HEK293T (cell line): Measurements from ENCODE around the gene RASA2.

ENCODE experiments used
- CTCF ChIA-PET: fragments of 350-600 bp; formaldehyde crosslinking; extraction: SDS; loops from one replicate; lab custom pipeline; 2021; ENCODE audit warnings: antibody characterized with exemption, inconsistent platforms; lab: Yijun Ruan, JAX
- POLR2A ChIA-PET: fragments of 350-600 bp; formaldehyde crosslinking; extraction: SDS; loops from one replicate; lab custom pipeline; 2020; ENCODE audit warnings: antibody characterized with exemption, inconsistent platforms; lab: Yijun Ruan, JAX
- DNase-seq: peaks from one replicate; pipeline ENCODE4 v3.0.0; 2012; ENCODE audit warnings: mixed read lengths; ENCODE audit errors: extremely low spot score
- ARNT ChIP-seq: fragments of 450-650 bp; IDR thresholded peaks from 2 replicates; pipeline ENCODE4 v1.6.1; 2017; ENCODE audit warnings: mild to moderate bottlenecking
- CTBP1 ChIP-seq: fragments of 450-650 bp; IDR thresholded peaks from 2 replicates; pipeline ENCODE4 v1.6.1; 2016; ENCODE audit warnings: borderline replicate concordance
- ELF4 ChIP-seq: fragments of 450-650 bp; IDR thresholded peaks from 2 replicates; pipeline ENCODE4 v1.6.1; 2017; ENCODE audit warnings: antibody characterized with exemption
- FOXA1 ChIP-seq: fragments of 450-650 bp; IDR thresholded peaks from 2 replicates; pipeline ENCODE4 v1.6.1; 2016; ENCODE audit warnings: mild to moderate bottlenecking
- FOXK2 ChIP-seq: fragments of 450-650 bp; IDR thresholded peaks from 2 replicates; pipeline ENCODE4 v1.6.1; 2016; ENCODE audit warnings: mild to moderate bottlenecking
- FOXM1 ChIP-seq: fragments of 450-650 bp; IDR thresholded peaks from 2 replicates; pipeline ENCODE4 v1.6.1; 2017; ENCODE audit warnings: mild to moderate bottlenecking, borderline replicate concordance
- HDGF ChIP-seq: fragments of 450-650 bp; IDR thresholded peaks from 2 replicates; pipeline ENCODE4 v1.6.1; 2017; ENCODE audit warnings: antibody characterized with exemption, borderline replicate concordance
- L3MBTL2 ChIP-seq: fragments of 450-650 bp; conservative IDR thresholded peaks from 2 replicates; pipeline ENCODE4 v1.6.1; 2016; ENCODE audit warnings: mild to moderate bottlenecking
- LEF1 ChIP-seq: fragments of 450-650 bp; IDR thresholded peaks from 2 replicates; pipeline ENCODE4 v1.6.1; 2017; ENCODE audit warnings: mild to moderate bottlenecking, borderline replicate concordance
- NFRKB ChIP-seq: fragments of 450-650 bp; IDR thresholded peaks from 2 replicates; pipeline ENCODE4 v1.6.1; 2016; ENCODE audit warnings: mild to moderate bottlenecking, moderate library complexity
- PKNOX1 ChIP-seq: fragments of 450-650 bp; IDR thresholded peaks from 2 replicates; pipeline ENCODE4 v1.6.1; 2016
- SP1 ChIP-seq: fragments of 450-650 bp; IDR thresholded peaks from 2 replicates; pipeline ENCODE4 v1.6.1; 2017
- SUZ12 ChIP-seq: fragments of 450-650 bp; IDR thresholded peaks from 2 replicates; pipeline ENCODE4 v1.6.1; 2016; ENCODE audit warnings: mild to moderate bottlenecking
- TARDBP ChIP-seq: fragments of 450-650 bp; IDR thresholded peaks from 2 replicates; pipeline ENCODE4 v1.6.1; 2016
- ZNF384 ChIP-seq: fragments of 450-650 bp; IDR thresholded peaks from 2 replicates; pipeline ENCODE4 v1.6.1; 2016

Gene RASA2

GRCh38 chr3:141442446-141442845 lies 44.4 kb upstream of the RASA2 start:
- no peak for DNase-seq
- CTCF ChIA-PET = interaction anchor here (0.6 to 1.4 kb wide), 4 partner anchors 17 to 308 kb away, joined by 3 to 11 read pairs (median 5); no protein-coding TSS in a partner anchor
- POLR2A ChIA-PET = interaction anchor here (0.6 to 1.2 kb wide), 2 partner anchors 74 to 76 kb away, joined by 3 read pairs; partner anchors contain the start of gene ZBTB38
- TF ChIP-seq ARNT = no peak

DNA sequence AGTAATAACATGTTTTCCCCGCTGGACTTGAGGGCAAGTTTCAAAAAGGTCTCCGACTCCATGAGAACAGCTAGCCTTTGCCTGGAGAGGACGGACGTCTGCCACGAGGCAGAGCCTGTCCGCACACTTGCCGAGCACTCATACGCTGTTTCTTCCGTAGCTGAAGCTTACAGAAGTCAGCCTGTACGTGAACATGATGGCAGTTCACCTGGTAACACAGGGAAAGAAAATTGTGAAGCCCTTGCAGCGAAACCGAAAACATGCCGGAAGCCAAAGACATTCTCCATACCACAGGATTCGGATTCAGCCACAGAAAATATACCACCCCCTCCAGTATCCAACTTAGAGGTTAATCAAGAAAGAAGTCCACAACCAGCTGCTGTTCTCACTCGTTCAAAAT lies 43.9 kb upstream of the RASA2 start:
- POLR2A ChIA-PET = interaction anchor here (0.6 kb wide), 1 partner anchor 77 kb away, joined by 3 read pairs; no protein-coding TSS in a partner anchor
- CTCF ChIA-PET = interaction anchor here (0.6 to 1.1 kb wide), 3 partner anchors 10 to 131 kb away, joined by 3 read pairs; no protein-coding TSS in a partner anchor
- TF ChIP-seq NFRKB = no peak
- no peak for TF ChIP-seq FOXM1
- no peak for TF ChIP-seq ELF4
- no peak for TF ChIP-seq LEF1
- TF ChIP-seq TARDBP = no peak
- no peak for TF ChIP-seq ZNF384
- TF ChIP-seq HDGF = no peak
- no peak for DNase-seq

GRCh38 chr3:141444586-141445285 lies 42.1 kb upstream of the RASA2 start:
- ChIA-PET CTCF (interaction anchor here (1.0 kb wide), 1 partner anchor 84 kb away, joined by 3 read pairs; no protein-coding TSS in a partner anchor), POLR2A (no interaction called here)
- no peak for DNase-seq
- TF ChIP-seq L3MBTL2 (no peak), SP1 (no peak), CTBP1 (no peak), TARDBP (no peak), NFRKB (no peak), HDGF (no peak), FOXM1 (no peak), ARNT (no peak), FOXA1 (no peak), LEF1 (no peak), FOXK2 (no peak), ZNF384 (no peak)

DNA sequence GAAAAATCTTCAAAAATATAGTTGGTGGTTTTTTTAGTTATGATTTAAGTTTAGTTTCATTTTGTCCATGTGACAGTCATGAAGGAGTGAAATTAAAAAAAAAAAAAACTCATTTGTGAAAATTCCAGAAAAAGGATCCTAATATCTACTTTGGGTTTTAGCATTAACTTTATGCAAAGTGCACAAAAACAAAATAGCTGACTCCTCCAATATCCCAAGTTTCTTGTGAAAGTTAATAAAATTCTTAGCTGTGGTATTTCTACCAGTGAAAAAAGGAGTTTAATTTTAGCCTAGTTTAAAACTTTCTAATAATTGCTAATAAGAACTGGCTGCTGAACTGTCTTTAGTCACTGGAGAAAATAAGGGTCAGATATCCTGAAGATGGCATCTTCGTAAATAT lies 40.8 kb upstream of the RASA2 start:
- CTCF ChIA-PET = no interaction called here
- TF ChIP-seq PKNOX1 (no peak), SP1 (no peak)

DNA sequence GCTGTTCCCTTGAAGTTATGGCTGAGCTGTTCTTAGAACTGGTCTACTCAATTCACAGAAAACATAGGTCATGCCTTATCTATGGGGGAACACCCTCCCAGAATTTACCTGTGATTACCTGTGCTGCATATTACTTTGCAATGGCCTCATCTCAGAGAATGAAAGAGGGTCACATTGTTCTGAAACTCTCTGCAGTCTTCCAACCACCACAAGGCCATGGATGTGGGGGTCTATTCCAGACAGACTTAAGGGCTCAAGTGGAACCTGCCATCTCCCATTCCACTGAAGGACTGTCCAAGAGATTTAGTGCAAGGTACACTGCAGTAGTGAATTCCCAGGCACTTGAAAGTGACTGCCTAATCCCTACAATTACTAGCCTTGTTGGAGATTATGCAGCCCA lies 40.1 kb upstream of the RASA2 start:
- no peak for DNase-seq
- POLR2A ChIA-PET = no interaction called here
- CTCF ChIA-PET = interaction anchor here (1.4 kb wide), 1 partner anchor 86 kb away, joined by 3 read pairs; no protein-coding TSS in a partner anchor
- TF ChIP-seq NFRKB (no peak), FOXK2 (no peak), PKNOX1 (no peak), ELF4 (no peak), SUZ12 (no peak), FOXA1 (no peak)

More for the DNA sequence above, 40.8 kb upstream of the RASA2 start:
- POLR2A ChIA-PET = no interaction called here
- no peak for DNase-seq

- CTCF ChIA-PET = interaction anchor here (1.4 kb wide), 1 partner anchor 87 kb away, joined by 3 read pairs; no protein-coding TSS in a partner anchor
- POLR2A ChIA-PET = no interaction called here
- TF ChIP-seq LEF1 = no peak
- no peak for DNase-seq
Measured at GRCh38 chr3:141447383-141447782, 39.4 kb upstream of the RASA2 start.

DNA sequence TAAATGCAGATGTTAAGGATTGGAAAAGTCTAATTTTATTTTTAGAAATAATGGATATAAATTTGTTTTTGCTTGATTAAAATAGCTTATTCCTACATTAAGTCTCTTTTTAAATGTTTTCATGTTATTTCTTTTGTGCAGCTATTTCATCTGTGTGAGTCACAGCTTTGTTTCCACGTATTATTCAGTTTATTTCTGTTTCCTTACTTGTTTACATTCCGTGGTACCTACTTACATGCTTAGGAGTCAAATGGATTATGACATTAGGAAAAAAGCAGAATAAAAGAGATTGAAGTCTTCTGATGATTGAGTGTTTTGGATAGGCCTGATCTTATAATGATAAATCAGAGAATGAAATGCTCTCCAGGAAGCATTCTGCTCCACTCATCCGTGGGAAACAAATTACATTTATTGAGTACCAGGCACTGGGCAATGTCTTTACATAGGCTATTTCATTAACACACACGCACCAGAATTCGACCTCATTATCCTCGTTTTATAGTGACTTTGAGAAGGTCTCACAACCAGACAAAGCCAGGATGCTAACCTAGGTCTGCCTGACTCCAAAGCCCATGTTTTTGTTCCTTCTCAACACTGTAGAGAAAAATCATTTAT lies 38.1 kb upstream of the RASA2 start:
- CTCF ChIA-PET = interaction anchor here (0.5 to 1.9 kb wide), 3 partner anchors 9 to 137 kb away, joined by 3 to 4 read pairs (median 4); no protein-coding TSS in a partner anchor
- POLR2A ChIA-PET = interaction anchor here (1.0 kb wide), 1 partner anchor 80 kb away, joined by 3 read pairs; the partner anchor contains the start of gene ZBTB38
- TF ChIP-seq NFRKB (no peak), PKNOX1 (no peak), ZNF384 (no peak), SUZ12 (no peak), ARNT (no peak), SP1 (no peak), L3MBTL2 (no peak), CTBP1 (no peak)
- no peak for DNase-seq
